GM18508 (cell line): Measurements from ENCODE around the gene DGKH.

Experiments
- ATAC-seq: cut with Tn5 transposase; IDR thresholded peaks from one replicate; pipeline ENCODE4 v1.9.1; 2021; ENCODE audit warnings: moderate number of reproducible peaks; ENCODE audit not compliant: insufficient read depth, unreplicated experiment

The DGKH gene

DNA sequence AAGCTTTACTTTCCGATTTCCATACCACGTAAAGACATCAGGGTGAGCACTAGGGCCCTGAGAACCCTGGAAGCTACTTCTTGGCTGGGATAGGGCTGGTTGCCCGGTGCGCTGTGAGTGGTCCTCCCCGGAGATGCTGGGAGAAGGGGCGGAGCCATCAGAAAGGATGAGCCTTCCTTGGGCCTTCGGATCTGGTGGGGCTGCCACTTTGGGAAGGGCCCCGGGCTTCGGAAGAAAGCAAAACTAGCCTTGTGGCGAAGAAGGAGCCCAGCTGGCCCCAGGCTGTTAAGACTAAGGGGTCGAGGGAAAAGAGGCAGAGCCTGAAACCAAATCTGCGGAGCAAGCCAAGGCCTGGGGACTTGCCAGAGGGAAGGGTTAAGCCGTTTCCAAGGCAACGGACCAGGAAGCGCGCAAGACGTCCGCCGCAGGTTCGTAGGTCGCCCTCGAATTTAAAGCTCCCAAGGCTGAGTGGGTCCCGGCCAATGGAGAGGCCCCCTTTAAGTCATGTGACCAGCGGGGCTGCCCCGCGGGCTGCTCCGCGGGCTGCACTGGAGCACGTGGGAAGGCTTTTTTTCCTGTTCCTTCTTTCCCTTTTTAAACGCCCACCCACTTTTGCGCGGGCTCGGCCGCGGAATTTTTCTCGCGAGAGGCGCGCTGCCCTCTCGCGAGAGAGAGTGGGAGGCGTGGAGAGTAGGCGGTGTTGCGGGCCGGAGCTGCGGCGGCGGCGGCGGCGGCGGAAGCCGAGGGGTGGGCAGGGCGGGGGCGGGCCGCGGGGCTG lies 223.1 kb downstream of the DGKH start:
- ATAC-seq: peak; percentile 60

DNA sequence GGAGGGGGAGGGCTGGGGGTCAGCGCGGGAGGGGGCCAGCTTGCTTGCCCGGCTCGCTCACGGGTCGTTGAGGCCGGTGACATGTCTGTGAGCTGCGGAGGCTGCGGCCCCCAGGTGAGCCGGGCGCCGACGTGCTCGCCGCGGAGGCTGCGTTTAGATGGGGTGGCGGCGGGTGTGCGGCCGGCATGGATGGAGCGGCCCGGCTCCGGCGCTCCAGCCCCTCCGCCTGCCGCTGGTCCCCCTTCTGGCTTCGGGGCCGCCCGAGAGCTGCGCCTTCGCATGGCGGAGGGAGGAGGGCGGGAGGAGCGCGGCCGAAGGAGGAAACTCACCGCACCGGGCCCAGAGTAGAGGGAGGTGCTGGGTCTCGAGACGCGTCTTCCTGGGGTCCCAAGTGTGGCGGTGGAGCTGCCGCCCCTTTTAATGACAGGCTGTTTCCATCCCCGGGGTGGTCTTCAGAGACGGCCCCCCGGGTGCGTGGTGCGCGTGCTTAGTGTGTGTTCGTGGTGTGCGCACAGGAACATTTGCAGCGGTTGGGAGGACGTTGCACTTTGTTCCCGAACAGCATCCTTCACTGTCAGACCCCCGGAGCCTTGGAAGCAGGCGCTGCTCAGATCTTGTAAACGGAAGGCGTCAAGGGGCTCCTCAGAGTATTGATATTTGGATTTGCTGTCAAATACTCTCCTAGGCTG lies 223.8 kb downstream of the DGKH start, which contains the start of gene AKAP11:
Gene AKAP11, plus strand, starts transcription at position 38 of the 689 bp plus-strand sequence. CDS start 14,197 bp downstream, outside the sequence.
- peak; percentile 18 for ATAC-seq

DNA sequence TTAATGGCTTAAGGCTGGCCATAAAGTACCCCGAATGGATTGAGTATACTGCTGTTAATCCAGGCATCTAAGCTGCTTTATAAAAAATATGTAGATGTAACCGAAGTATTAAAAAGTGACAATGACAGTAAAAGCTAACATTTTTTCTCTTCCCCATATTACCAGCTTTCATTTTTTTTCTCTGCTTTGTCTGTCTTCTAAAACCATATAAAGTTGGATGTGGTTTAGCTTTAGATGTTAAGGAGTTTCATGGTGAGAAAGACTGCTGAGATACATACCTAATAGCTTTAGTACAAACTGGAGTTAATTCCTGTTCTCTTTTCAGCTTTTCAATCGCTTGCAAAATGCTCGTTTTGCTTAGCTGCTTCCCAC lies 224.3 kb downstream of the DGKH start:
- ATAC-seq: no peak

DNA sequence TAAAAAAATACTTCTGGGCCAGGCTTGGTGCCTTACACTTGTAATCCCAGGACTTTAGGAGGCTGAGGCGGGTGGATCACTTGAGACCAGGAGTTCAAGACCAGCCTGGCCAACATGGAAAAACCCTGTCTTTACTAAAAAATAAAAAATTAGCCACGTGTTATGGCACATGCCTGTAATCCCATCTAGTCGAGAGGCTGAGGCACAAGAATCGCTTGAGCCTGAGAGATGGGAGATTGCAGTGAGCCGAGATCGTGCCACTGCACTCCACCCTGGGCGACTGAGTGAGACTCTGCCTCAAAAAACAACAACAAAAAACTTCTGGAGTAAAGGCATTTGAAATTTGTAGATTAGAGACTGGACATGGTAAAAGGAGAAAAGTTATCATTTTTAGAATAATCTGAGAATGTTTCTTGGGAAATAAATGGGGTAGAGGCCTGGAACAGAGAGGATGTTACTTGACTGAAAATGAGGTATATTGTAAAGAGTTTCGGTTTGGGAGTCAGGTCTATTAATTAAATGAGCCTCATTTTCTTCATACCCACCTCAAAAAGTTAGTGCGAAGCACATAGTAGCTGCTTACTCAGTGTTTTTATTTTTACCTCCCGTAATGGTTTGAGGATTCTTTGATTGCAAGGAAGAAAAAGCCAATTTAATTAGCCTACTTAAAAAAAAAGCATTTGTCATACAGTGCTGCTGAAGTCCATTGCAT lies 226.1 kb downstream of the DGKH start:
- no peak for ATAC-seq

DNA sequence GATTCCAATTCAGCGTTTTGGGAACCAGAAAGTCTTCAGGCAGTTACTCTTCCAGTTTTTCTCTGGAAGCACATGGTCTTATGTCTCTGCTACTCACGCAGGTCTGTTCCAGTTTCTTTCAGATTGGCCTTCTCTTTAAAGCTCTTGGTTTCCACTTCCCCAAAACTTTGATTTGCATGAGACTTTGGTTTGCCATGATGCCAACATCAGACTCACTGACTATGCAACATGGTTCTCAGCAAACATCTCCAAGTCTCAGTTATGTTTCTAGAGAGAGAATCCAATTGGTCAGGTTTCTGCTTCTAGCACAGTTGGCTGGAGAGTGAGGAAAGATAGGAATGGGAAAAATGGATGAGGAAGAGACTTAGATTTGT lies 226.6 kb downstream of the DGKH start:
- ATAC-seq: peak; percentile 31

DNA sequence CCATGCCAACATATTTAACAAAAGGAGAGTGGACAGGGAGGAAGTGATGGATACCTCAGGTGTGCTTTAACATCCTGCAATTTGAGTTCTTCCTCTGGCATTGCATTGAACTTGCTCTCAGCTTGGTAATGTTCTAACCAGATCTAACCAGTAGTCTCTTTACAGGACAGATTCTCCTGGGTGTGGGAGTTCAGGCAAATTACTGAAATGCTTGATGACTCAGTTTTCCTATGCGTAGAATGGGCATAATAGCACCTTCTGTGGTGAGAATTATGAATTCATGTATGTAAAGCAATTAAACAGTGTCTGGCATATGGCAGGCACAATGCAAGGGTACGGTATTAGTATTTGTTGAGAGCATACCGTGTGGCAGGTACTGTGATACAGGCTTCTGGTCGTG lies 227.1 kb downstream of the DGKH start:
- no peak for ATAC-seq

DNA sequence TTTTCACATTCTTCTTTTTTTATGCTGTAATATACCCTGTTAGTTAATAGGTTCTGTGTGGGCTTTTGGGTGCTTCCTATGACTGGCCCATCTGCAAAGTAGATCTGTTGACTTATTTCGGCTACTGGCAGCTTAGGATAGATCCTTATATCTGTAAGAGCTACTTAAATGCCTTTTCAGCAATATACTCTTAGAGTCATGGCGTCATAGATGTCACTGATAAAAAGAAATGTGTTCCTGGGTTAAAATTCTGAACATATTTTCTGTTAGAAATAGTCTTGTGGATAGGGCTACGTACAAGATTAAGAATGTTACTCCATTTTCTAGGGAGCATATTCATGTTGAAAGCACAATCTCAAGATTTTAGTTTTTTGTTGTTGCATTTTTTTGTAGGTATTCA lies 228.2 kb downstream of the DGKH start:
- no peak for ATAC-seq

DNA sequence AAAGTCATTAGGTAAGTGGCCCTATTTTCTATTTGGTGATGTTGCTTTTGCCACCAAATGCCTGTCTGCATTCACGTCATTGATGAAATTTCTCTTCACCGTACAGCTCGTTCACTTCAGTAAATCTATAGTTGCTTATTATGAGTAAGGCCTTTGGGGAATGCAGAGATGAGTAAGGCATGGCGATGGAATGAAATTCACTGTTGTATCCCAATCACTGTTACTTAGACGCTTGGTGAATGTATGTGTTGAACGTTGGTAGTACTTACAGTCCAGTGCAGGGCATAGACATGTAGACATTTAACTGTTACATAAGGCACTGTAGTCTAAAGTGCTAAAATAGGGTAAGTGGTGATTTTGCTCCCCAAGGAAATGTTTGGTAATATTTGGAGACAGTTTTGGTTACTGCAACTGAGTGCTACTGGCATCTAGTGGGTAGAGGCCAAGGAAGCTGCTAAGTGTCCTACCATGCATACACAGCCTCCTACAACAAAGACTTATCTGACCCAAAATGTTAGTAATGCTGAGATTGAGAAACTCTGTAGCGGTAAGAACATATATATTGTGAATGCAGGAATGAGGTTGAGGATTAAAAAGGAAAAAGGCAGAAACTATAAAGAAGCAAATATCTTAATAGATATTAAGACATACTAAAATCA lies 229.3 kb downstream of the DGKH start:
- ATAC-seq: no peak

DNA sequence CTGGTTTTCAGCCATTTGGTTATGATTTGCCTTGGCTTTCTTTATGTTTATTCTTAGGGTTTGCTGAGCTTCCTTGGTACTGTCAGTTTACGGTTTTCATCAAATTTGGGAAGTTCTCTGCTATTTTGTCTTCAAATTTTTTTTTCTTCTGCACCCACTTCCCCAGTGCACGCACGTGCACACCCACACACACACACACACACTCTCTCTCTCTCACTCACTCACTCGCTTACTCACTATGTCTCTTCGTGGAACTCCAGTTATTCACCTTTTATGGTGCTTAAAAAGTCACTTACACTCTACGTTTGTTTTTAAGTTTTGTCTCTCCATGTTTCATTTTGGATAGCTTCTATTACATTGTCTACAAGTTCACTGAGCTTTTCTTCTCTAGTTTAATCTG lies 230.6 kb downstream of the DGKH start:
- ATAC-seq: no peak

DNA sequence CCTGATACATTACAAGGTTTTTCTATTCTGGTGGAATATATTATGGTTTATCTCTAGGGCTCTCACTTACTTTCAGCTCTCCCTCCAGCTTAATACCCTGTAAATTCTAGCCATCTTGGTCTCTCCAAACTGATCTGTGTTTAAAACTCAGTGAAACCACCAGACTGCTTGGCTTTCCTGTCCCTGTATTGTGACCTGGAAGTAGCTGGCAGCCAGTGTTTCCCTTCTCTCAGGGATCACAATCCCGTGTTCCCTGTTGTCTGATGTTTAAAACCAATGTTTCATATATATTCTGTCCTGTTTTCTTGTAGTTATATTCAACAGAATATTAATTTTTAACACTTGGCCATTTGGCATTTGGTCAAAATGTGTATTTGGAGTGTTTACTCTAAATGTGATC lies 231.5 kb downstream of the DGKH start:
- no peak for ATAC-seq

DNA sequence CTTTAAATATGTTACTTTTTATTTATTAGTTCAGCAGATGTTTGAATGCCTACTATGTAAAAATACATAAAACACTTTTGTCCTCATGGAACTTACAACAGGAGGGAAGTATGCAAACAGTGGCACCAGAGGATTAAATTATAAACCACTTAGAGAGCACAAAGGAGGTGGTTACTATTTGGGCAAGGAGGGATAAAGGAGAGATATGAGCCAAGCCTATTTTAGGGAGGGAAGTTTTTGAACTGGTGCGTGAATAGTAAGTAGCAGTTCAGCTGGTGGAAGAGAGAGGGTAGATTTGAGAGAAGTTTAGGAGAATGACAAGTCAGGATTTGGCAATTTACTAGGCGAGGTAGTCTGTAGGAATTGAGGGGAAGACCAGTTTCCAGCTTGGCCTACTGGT lies 232.1 kb downstream of the DGKH start:
- no peak for ATAC-seq

DNA sequence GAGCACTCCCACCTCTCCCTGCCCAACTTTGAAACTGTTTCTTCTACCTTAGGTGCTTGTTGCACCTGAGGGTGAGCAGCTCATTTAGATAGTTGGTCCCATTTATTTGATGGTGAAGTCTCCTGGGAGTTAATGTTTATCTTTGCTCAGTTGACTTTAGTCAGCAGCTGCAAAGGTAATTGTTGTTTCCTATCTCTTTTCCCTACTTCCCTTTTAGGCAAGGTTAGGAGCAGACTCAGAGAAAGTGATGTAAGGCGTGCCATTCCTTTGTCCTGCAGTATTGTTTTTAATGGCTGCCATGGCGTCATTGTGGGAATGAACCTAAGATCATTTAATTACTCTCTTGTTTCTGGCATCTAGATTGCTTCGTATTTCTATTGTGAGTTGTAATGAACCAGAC lies 235.1 kb downstream of the DGKH start:
- no peak for ATAC-seq

DNA sequence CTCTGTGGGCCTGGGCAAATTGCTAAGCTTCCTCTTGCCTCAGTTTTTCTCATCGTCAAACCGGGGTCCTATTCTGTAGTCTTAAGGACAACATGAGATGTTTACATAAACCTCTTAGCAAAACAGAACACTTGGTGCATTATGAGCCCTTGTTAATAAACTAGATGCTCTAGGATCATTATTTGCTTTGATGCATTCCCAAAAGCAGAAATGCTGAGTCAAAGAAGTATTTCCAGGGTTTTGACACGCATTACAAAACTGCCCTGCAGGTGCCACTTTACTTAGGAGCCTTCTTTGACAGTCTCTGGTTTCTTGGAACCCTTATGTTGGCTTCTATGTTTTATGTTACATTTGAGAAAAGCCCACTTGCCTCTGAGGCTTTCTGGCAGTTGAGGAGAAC lies 235.6 kb downstream of the DGKH start:
- no peak for ATAC-seq
